Choroid plexus epithelial cell (primary cell): ENCODE data around the gene FGFR2.

Experiments
- DNase-seq: peaks from one replicate; pipeline ENCODE4 v3.0.0-alpha.2; 2010; ENCODE audit warnings: low read depth
- H3K4me3 ChIP-seq: 2 replicates; pipeline ENCODE4 v1.5.1; 2011; ENCODE audit warnings: low read depth, mild to moderate bottlenecking, control low read depth, low read length, moderate library complexity
- TF ChIP-seq, protein P1 (sequence below): conservative IDR thresholded peaks from 2 replicates; pipeline ENCODE4 v1.5.1; 2011; ENCODE audit warnings: low read depth, mild to moderate bottlenecking, control low read depth, inconsistent platforms, low read length, moderate library complexity

Gene FGFR2

DNA sequence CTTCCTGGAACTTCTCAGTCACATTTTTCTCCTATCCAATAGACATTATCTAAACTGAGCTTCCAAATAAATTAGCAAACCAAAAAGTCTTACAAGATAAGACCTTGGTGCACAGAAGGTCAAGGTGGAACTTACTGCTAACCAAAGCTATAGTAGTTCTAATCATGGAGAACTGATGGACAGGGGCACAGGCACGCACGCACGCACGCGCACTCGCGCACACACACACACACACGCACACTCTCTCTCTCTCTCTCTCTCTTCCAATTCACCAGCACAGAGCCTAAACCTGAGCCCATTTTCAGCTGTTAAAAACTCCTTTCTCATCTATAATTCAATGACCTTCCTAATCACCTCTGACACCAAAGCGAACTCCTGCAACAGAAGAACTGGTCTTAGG lies 7.5 kb downstream of the FGFR2 start:
- no peak overlapping the region for H3K4me3 ChIP-seq
- TF ChIP-seq, protein P1, sequence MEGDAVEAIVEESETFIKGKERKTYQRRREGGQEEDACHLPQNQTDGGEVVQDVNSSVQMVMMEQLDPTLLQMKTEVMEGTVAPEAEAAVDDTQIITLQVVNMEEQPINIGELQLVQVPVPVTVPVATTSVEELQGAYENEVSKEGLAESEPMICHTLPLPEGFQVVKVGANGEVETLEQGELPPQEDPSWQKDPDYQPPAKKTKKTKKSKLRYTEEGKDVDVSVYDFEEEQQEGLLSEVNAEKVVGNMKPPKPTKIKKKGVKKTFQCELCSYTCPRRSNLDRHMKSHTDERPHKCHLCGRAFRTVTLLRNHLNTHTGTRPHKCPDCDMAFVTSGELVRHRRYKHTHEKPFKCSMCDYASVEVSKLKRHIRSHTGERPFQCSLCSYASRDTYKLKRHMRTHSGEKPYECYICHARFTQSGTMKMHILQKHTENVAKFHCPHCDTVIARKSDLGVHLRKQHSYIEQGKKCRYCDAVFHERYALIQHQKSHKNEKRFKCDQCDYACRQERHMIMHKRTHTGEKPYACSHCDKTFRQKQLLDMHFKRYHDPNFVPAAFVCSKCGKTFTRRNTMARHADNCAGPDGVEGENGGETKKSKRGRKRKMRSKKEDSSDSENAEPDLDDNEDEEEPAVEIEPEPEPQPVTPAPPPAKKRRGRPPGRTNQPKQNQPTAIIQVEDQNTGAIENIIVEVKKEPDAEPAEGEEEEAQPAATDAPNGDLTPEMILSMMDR = no peak
- DNase-seq = no peak

DNA sequence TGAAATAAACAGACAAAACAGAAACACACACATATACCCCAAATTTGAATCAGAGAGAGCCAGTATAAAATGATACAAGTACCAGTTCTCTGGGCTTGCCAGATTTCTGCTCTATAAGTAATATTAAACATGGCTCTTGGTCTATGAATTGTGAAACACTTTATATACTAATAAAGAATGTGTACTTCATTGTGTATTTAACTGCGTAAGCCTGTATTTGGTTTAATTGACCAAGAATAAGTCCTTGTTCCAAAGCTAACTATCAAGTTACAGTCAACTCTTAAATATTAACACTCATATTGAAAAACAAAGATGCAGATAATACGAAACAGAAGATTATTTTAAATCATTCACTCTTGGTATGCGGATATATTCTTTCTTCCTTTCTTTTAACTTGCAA lies 8.7 kb downstream of the FGFR2 start:
- DNase-seq = no peak
- no peak overlapping the region for H3K4me3 ChIP-seq
- TF ChIP-seq, protein P1 = no peak

DNA sequence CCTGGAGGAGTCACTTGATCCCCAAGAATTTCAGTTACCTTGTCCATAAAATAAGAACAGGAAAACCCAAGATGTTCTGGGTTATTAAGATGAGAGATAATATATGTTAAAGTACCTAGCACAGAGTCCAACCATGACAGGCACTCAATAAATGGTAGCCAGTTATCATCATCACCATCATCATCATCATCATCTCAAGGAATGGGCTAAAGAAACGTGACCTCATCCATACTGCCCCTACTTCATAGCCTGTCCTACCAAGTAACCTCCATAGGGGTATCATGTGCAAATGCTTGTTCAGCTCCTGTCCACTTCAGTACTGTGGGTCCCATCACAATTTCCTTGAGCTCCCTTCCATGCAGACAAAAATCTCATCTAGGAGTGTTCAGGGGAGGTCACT lies 14.4 kb downstream of the FGFR2 start:
- TF ChIP-seq, protein P1 = no peak
- H3K4me3 ChIP-seq = no peak overlapping the region

DNA sequence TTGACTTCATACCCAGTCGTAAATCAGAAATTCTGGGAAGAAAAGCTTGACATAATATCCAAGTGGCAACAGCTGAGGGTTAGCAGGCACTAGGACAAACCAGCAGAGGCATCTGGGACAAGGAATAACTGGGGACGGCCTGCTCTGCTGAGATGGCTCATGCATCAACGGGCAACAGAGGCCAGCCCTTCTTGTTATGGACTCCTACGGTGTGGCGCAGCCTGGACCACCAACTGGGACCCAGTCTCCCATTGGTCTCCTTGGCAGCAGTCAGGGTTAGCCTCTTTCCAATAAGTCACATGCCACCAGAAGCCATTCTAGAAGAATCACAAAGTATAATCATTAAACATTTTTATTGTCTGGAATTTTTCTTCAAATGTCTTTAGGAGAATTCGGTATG lies 15.0 kb downstream of the FGFR2 start:
- TF ChIP-seq, protein P1 = no peak
- no peak overlapping the region for H3K4me3 ChIP-seq
- DNase-seq = no peak

More for the DNA sequence above, 14.4 kb downstream of the FGFR2 start:
- DNase-seq = no peak

DNA sequence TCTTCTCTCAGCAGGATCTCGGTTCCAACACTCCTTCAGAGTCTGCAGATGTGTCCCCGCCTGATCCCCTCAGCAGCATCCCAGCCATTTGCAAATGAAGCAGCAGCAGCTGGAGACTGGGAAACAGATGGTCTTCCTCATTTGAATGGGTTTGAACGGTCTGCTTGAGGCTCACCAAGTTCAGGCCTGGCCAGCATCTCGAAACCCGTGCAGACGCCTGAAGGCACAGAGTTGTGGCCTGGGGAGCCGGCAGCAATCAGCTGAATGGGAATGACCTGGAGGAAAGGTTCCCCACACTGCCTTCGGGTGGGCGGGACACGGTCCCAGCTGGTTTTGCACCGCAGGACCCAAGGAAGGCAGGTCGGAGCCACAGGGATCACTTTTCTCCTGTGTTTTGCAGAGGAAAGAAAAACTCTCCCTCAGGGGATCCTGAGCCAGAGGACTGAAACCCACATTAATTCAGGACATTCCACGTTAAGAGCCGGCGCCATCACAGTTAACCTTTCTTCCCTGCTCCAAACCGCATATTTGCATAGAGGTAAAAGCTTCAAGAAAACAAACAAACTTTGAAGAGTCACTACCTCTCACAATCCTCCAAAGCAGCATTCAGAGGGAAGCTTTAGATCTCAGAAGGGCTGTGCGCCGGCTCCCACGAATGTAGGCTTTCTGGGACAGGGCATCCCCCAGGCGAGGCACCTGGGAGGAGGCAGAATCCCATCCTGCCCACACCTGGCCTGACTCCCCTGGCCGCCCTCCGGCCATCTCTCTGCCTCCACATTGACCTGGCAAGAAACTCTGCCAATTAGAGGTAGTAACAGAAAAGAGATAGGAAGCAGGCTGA lies 17.7 kb downstream of the FGFR2 start:
- TF ChIP-seq, protein P1 = no peak
- no peak overlapping the region for H3K4me3 ChIP-seq
- no peak for DNase-seq

DNA sequence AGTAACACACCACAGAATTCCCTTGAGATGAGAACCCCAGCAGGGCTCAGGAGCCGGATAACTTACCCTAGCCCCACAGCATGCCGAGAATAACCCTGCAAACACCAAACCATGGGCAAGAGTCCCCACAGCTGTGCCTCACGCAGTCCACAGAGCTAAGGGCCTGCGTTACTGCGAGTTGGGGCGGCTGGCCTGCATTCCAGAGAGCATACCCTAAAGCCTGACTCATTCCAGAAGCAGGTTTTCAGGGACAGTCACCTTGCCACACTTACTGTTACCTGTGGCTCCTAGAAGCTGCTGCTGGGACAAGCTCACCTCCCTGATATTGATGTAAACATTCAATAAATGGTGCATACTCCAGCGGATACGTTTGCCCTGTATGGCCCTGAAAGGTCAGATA lies 18.6 kb downstream of the FGFR2 start:
- TF ChIP-seq, protein P1 = no peak
- no peak overlapping the region for H3K4me3 ChIP-seq
- DNase-seq = no peak

DNA sequence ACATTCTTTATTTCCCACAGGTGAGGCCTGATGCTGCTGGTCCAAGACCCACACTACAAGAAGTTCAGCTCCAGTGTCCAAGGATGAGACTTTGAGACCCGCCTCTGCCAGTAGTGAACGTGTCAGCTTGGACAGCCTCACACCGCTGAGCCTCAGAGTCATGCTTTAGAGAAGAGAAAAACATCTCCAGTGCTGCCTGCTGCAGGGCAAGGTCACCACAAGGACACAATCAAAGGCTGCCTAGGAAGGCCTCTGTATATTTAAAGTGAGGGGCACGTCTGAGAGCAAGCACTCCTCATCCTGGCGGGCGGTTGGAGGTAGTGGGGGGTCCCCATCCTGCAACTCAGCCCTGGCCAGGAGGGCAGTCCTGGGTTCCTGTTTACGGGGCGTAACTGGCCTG lies 19.3 kb downstream of the FGFR2 start:
- no peak overlapping the region for H3K4me3 ChIP-seq
- no peak for DNase-seq
- TF ChIP-seq, protein P1 = no peak
